ENCODE results near the gene GALK2. TPM values are rescaled to one million over a fixed set of nuclear protein-coding genes. Genes with fewer than 3 reads are reported as not detected.
A peak's percentile ranks its signal among the peaks of the same experiment; 100 is the strongest.
"Not testable (repeated sequence)": the region's sequence is repeated elsewhere in the genome, so short reads cannot be mapped to it uniquely, and the experiment has no call there.

Gene GALK2
- total RNA-seq, 1 donor from 2014 or later = 39.3 TPM

GRCh38 chr15:49200347-49200746 lies 30.3 kb downstream of the GALK2 start:
- Histone ChIP-seq H3K27me3 (ENCODE audit: low read depth) (no peaks in the 10 kb centered on the region), H3K27ac (replicated peaks) (no peak overlapping the region), H3K4me1 (peaks cover 24% of the 10 kb centered on the region), H3K4me3 (no peak overlapping the region), H3K36me3 (peaks cover 26% of the 10 kb centered on the region), H3K9me3 (replicated peaks) (peaks cover 8% of the 10 kb centered on the region)
- no peak for TF ChIP-seq CTCF (IDR thresholded peaks at IDR 0.05; ENCODE audit: borderline replicate concordance)
- intact Hi-C loops (cut with micrococcal nuclease) = no loop called here
- DNase-seq = no peak

- H3K36me3 ChIP-seq = peaks cover 19% of the 10 kb centered on the region
- DNase-seq; H3K4me3 ChIP-seq; H3K4me1 ChIP-seq; H3K27me3 ChIP-seq (ENCODE audit: low read depth); H3K27ac ChIP-seq (replicated peaks); intact Hi-C loops (cut with micrococcal nuclease): not testable (repeated sequence)
- H3K9me3 ChIP-seq (replicated peaks) = peaks cover 59% of the 10 kb centered on the region
Observed at GRCh38 chr15:49208102-49208501, 38.1 kb downstream of the GALK2 start.

- no peak for DNase-seq
- Histone ChIP-seq H3K4me1 (peaks cover 14% of the 10 kb centered on the region), H3K27ac (replicated peaks) (no peak overlapping the region), H3K36me3 (peaks cover 13% of the 10 kb centered on the region), H3K27me3 (ENCODE audit: low read depth) (no peaks in the 10 kb centered on the region), H3K4me3 (no peak overlapping the region), H3K9me3 (replicated peaks) (peaks cover 38% of the 10 kb centered on the region)
- intact Hi-C loops (cut with micrococcal nuclease) = no loop called here
- no peak for TF ChIP-seq CTCF (IDR thresholded peaks at IDR 0.05; ENCODE audit: borderline replicate concordance)
Observed at GRCh38 chr15:49212897-49213296, 42.9 kb downstream of the GALK2 start.

GRCh38 chr15:49215768-49216739 lies 46.0 kb downstream of the GALK2 start:
- Histone ChIP-seq H3K4me3 (no peak overlapping the region), H3K27ac (replicated peaks) (peak overlapping the region; percentile 17)
- peak; percentile 56 for DNase-seq

GRCh38 chr15:49223536-49224274 lies 53.7 kb downstream of the GALK2 start:
- intact Hi-C loops (cut with micrococcal nuclease) = no loop called here
- peaks cover 15% of the 10 kb centered on the region for H3K36me3 ChIP-seq
- H3K4me1 ChIP-seq = peaks cover 11% of the 10 kb centered on the region
- no peak overlapping the region for H3K27ac ChIP-seq (replicated peaks)
- no peaks in the 10 kb centered on the region for H3K27me3 ChIP-seq (ENCODE audit: low read depth)
- no peak for TF ChIP-seq CTCF (IDR thresholded peaks at IDR 0.05; ENCODE audit: borderline replicate concordance)
- H3K9me3 ChIP-seq (replicated peaks) = peaks cover 48% of the 10 kb centered on the region
- no peak for DNase-seq
- no peak overlapping the region for H3K4me3 ChIP-seq

More at GRCh38 chr15:49215768-49216739, 46.0 kb downstream of the GALK2 start:
- Histone ChIP-seq H3K4me1 (peaks cover 14% of the 10 kb centered on the region), H3K27me3 (ENCODE audit: low read depth) (no peaks in the 10 kb centered on the region), H3K36me3 (peaks cover 27% of the 10 kb centered on the region), H3K9me3 (replicated peaks) (peaks cover 11% of the 10 kb centered on the region)
- intact Hi-C loops (cut with micrococcal nuclease) = no loop called here
- peak; percentile 72 for TF ChIP-seq CTCF (IDR thresholded peaks at IDR 0.05; ENCODE audit: borderline replicate concordance)

Data from left ventricle myocardium inferior (tissue), 1 donor.